ENCODE data around the gene EHMT1.

EHMT1 gene

DNA sequence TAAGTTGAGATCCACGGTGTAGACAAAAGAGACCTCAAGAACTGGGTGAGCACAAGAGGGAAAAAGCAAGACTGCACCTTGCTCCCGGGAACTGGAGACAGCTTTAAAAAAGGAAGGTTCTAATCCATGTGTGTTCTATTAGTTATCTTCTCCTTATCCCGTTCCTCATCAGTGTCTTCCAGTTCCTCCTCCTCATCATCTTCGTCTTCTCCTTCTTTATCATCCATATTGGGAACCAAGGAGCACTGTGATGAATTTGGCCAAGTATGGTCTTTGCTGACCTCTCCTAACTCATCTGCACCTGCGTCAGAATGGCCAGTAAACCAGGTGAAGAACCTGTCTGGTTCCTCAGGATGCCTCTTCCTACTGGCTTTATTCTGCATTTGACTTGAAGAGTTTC is 22.1 kb downstream of the EHMT1 start:
- TF ChIP-seq SIN3A (IDR thresholded peaks at IDR 0.05; ENCODE audit: borderline replicate concordance, insufficient read depth, low read length): no peak
- TF ChIP-seq, protein P1, sequence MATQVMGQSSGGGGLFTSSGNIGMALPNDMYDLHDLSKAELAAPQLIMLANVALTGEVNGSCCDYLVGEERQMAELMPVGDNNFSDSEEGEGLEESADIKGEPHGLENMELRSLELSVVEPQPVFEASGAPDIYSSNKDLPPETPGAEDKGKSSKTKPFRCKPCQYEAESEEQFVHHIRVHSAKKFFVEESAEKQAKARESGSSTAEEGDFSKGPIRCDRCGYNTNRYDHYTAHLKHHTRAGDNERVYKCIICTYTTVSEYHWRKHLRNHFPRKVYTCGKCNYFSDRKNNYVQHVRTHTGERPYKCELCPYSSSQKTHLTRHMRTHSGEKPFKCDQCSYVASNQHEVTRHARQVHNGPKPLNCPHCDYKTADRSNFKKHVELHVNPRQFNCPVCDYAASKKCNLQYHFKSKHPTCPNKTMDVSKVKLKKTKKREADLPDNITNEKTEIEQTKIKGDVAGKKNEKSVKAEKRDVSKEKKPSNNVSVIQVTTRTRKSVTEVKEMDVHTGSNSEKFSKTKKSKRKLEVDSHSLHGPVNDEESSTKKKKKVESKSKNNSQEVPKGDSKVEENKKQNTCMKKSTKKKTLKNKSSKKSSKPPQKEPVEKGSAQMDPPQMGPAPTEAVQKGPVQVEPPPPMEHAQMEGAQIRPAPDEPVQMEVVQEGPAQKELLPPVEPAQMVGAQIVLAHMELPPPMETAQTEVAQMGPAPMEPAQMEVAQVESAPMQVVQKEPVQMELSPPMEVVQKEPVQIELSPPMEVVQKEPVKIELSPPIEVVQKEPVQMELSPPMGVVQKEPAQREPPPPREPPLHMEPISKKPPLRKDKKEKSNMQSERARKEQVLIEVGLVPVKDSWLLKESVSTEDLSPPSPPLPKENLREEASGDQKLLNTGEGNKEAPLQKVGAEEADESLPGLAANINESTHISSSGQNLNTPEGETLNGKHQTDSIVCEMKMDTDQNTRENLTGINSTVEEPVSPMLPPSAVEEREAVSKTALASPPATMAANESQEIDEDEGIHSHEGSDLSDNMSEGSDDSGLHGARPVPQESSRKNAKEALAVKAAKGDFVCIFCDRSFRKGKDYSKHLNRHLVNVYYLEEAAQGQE (IDR thresholded peaks at IDR 0.05; ENCODE audit: insufficient read depth in 1 of 2, low read depth in 2 of 2, low read length in 2 of 2): no peak
- no peak for TF ChIP-seq FOXP2 (optimal IDR thresholded peaks at IDR 0.05; ENCODE audit: borderline replicate concordance, extremely low read depth, extremely low read length, insufficient read depth)
- TF ChIP-seq TAF1 (IDR thresholded peaks at IDR 0.05; ENCODE audit: borderline replicate concordance, insufficient read depth, low read length): no peak
- no peak for TF ChIP-seq POLR2AphosphoS5 (IDR thresholded peaks at IDR 0.05; ENCODE audit: low read depth, low read length)

DNA sequence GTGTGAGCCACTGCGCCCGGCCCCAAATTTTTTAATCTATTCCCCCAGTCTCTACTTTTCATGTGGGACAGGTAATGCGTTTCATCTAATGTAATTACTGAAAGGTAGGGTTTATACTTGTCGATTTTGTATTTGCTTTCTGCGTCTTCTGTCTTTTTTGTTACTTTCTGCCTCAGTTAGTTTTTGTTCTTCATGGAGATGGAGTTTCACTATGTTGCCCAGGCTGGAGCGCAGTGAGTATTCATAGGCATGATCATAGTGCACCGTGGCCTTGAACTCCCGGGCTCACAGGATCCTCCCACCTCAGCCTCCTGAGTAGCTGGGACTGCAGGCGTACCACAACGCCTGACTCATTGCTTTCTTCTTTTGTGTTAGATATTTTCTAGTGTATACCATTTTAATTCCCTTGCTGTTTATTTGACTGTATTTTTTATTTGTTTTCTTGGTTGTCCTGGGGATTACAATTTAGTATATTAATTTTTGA is 23.4 kb downstream of the EHMT1 start:
- no peak for TF ChIP-seq FOXP2 (optimal IDR thresholded peaks at IDR 0.05; ENCODE audit: borderline replicate concordance, extremely low read depth, extremely low read length, insufficient read depth)

DNA sequence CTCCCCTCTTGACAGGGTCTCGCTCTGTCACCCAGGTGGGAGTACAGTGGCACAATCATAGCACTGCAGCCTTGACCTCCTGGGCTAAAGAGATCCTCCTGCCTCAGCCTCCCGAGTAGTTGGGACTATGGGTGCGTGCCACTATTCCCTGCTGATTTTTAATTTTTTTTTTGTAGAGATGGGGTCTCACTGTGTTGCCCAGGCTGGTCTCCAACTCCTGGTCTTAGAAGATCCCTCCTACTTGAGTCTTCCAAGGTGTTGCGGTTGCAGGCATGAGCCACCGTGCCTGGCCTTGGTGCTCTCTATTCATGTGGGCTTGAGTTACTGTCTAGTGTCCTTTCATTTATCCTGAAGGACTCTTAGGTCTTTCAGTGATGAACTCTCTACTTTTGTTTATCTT is 24.1 kb downstream of the EHMT1 start:
- no peak for TF ChIP-seq TAF1 (IDR thresholded peaks at IDR 0.05; ENCODE audit: borderline replicate concordance, insufficient read depth, low read length)
- TF ChIP-seq POLR2AphosphoS5 (IDR thresholded peaks at IDR 0.05; ENCODE audit: low read depth, low read length): no peak
- TF ChIP-seq SIN3A (IDR thresholded peaks at IDR 0.05; ENCODE audit: borderline replicate concordance, insufficient read depth, low read length): no peak
- TF ChIP-seq, protein P1 (IDR thresholded peaks at IDR 0.05; ENCODE audit: insufficient read depth in 1 of 2, low read depth in 2 of 2, low read length in 2 of 2): no peak
- no peak for TF ChIP-seq FOXP2 (optimal IDR thresholded peaks at IDR 0.05; ENCODE audit: borderline replicate concordance, extremely low read depth, extremely low read length, insufficient read depth)

DNA sequence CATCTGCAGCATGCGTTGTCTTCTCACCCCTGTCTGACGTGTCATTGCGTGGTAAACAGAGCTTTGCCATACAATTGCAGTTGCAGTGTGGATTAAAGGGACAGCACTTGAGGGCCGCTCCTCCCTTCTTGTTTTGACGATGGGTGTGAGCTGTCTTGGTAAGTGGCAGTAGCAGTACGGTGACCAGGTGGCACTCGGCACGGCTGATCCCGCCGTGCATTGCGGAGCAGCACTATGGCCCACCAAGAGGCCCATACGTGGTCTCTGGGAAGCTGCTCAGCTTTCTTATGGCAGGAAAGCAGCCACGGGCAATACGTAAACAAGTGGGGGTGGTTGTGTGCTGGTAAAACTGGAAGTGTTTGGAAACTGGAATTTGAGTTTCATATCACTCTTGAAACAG is 25.1 kb downstream of the EHMT1 start:
- TF ChIP-seq FOXP2 (optimal IDR thresholded peaks at IDR 0.05; ENCODE audit: borderline replicate concordance, extremely low read depth, extremely low read length, insufficient read depth): no peak
- no peak for TF ChIP-seq TAF1 (IDR thresholded peaks at IDR 0.05; ENCODE audit: borderline replicate concordance, insufficient read depth, low read length)
- TF ChIP-seq, protein P1 (IDR thresholded peaks at IDR 0.05; ENCODE audit: insufficient read depth in 1 of 2, low read depth in 2 of 2, low read length in 2 of 2): no peak

DNA sequence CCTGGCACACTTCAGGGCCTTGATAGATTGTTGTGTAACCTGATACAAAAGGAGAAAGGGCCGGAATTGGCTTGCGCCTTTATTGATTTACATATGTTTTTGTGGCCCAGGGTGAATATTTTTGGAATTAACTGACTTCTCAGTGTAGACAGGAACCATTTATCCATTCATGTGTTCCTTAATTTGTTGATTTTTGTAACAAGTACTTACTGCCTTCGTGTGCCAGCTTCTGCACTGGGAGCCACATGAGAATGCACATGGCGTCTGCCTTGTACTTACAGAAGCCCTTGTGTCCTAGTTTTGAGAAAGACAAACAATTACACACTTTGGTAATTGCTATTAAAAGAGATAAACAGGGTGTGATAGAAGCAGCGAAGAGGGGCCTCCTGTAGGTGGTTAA is 26.4 kb downstream of the EHMT1 start:
- TF ChIP-seq POLR2AphosphoS5 (IDR thresholded peaks at IDR 0.05; ENCODE audit: low read depth, low read length) (no peak), SIN3A (IDR thresholded peaks at IDR 0.05; ENCODE audit: borderline replicate concordance, insufficient read depth, low read length) (no peak), TAF1 (IDR thresholded peaks at IDR 0.05; ENCODE audit: borderline replicate concordance, insufficient read depth, low read length) (no peak)
- TF ChIP-seq, protein P1 (IDR thresholded peaks at IDR 0.05; ENCODE audit: insufficient read depth in 1 of 2, low read depth in 2 of 2, low read length in 2 of 2): no peak
